ENCODE data around the gene GDPGP1. TPM values are rescaled to one million over a fixed set of nuclear protein-coding genes. Genes with fewer than 3 reads are reported as not detected.

Gene GDPGP1
- total and polyA plus RNA-seq, 9 of the 15 experiments (the other 6 are each of a cell fraction or from before 2014, with no cell fraction given): 0.78 to 6.1 (median 2.8) TPM

DNA sequence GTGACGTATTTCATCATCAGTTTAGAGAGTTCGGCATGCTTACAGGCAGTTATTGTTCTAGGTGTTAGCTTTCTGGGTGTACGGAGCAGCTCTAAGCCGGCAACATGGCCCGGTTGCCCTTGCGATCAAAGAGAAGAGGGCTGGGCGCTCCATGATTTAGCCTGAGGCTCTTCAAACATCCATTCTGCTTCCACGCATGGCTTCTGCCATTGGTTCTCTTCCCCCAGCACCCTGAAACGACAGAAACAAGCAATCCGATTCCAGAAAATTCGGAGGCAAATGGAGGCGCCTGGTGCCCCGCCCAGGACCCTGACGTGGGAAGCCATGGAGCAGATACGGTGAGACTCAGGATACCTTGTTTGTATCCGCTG, 32.0 kb downstream of the GDPGP1 start (continued):
- TF ChIP-seq, protein P1, sequence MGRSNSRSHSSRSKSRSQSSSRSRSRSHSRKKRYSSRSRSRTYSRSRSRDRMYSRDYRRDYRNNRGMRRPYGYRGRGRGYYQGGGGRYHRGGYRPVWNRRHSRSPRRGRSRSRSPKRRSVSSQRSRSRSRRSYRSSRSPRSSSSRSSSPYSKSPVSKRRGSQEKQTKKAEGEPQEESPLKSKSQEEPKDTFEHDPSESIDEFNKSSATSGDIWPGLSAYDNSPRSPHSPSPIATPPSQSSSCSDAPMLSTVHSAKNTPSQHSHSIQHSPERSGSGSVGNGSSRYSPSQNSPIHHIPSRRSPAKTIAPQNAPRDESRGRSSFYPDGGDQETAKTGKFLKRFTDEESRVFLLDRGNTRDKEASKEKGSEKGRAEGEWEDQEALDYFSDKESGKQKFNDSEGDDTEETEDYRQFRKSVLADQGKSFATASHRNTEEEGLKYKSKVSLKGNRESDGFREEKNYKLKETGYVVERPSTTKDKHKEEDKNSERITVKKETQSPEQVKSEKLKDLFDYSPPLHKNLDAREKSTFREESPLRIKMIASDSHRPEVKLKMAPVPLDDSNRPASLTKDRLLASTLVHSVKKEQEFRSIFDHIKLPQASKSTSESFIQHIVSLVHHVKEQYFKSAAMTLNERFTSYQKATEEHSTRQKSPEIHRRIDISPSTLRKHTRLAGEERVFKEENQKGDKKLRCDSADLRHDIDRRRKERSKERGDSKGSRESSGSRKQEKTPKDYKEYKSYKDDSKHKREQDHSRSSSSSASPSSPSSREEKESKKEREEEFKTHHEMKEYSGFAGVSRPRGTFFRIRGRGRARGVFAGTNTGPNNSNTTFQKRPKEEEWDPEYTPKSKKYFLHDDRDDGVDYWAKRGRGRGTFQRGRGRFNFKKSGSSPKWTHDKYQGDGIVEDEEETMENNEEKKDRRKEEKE (IDR thresholded peaks at IDR 0.05; ENCODE audit: borderline replicate concordance in 1 of 2, control insufficient read depth in 1 of 2, low read depth in 2 of 2, low read length in 1 of 2): no peak
- TF ChIP-seq ZNF146 (CRISPR knock-in tag; IDR thresholded peaks at IDR 0.05; ENCODE audit: unreplicated experiment) (no peak), JUND (IDR thresholded peaks at IDR 0.05; ENCODE audit: borderline replicate concordance, low read depth, low read length) (no peak), JUND (tag; IDR thresholded peaks at IDR 0.05; ENCODE audit: borderline replicate concordance, low read depth, low read length) (no peak), STAT5A (IDR thresholded peaks at IDR 0.05; ENCODE audit: borderline replicate concordance, low read length) (no peak), ZBTB7A (IDR thresholded peaks at IDR 0.05; ENCODE audit: borderline replicate concordance, control insufficient read depth, low read depth, low read length) (no peak), MCM2 (IDR thresholded peaks at IDR 0.05; ENCODE audit: low read depth) (no peak), ZNF165 (CRISPR knock-in tag; IDR thresholded peaks at IDR 0.05; ENCODE audit: borderline replicate concordance) (no peak), ZNF583 (CRISPR knock-in tag; IDR thresholded peaks at IDR 0.05) (no peak), ZNF3 (CRISPR knock-in tag; IDR thresholded peaks at IDR 0.05) (no peak), SAP30 (IDR thresholded peaks at IDR 0.05; ENCODE audit: borderline replicate concordance, insufficient read depth, low read depth, low read length, poor library complexity, severe bottlenecking) (no peak)
- TF ChIP-seq, protein P2, sequence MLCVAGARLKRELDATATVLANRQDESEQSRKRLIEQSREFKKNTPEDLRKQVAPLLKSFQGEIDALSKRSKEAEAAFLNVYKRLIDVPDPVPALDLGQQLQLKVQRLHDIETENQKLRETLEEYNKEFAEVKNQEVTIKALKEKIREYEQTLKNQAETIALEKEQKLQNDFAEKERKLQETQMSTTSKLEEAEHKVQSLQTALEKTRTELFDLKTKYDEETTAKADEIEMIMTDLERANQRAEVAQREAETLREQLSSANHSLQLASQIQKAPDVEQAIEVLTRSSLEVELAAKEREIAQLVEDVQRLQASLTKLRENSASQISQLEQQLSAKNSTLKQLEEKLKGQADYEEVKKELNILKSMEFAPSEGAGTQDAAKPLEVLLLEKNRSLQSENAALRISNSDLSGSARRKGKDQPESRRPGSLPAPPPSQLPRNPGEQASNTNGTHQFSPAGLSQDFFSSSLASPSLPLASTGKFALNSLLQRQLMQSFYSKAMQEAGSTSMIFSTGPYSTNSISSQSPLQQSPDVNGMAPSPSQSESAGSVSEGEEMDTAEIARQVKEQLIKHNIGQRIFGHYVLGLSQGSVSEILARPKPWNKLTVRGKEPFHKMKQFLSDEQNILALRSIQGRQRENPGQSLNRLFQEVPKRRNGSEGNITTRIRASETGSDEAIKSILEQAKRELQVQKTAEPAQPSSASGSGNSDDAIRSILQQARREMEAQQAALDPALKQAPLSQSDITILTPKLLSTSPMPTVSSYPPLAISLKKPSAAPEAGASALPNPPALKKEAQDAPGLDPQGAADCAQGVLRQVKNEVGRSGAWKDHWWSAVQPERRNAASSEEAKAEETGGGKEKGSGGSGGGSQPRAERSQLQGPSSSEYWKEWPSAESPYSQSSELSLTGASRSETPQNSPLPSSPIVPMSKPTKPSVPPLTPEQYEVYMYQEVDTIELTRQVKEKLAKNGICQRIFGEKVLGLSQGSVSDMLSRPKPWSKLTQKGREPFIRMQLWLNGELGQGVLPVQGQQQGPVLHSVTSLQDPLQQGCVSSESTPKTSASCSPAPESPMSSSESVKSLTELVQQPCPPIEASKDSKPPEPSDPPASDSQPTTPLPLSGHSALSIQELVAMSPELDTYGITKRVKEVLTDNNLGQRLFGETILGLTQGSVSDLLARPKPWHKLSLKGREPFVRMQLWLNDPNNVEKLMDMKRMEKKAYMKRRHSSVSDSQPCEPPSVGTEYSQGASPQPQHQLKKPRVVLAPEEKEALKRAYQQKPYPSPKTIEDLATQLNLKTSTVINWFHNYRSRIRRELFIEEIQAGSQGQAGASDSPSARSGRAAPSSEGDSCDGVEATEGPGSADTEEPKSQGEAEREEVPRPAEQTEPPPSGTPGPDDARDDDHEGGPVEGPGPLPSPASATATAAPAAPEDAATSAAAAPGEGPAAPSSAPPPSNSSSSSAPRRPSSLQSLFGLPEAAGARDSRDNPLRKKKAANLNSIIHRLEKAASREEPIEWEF (CRISPR knock-in tag; IDR thresholded peaks at IDR 0.05): no peak
- TF ChIP-seq, protein P3, sequence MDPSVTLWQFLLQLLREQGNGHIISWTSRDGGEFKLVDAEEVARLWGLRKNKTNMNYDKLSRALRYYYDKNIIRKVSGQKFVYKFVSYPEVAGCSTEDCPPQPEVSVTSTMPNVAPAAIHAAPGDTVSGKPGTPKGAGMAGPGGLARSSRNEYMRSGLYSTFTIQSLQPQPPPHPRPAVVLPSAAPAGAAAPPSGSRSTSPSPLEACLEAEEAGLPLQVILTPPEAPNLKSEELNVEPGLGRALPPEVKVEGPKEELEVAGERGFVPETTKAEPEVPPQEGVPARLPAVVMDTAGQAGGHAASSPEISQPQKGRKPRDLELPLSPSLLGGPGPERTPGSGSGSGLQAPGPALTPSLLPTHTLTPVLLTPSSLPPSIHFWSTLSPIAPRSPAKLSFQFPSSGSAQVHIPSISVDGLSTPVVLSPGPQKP (CRISPR knock-in tag; IDR thresholded peaks at IDR 0.05): no peak
- TF ChIP-seq, protein P4, sequence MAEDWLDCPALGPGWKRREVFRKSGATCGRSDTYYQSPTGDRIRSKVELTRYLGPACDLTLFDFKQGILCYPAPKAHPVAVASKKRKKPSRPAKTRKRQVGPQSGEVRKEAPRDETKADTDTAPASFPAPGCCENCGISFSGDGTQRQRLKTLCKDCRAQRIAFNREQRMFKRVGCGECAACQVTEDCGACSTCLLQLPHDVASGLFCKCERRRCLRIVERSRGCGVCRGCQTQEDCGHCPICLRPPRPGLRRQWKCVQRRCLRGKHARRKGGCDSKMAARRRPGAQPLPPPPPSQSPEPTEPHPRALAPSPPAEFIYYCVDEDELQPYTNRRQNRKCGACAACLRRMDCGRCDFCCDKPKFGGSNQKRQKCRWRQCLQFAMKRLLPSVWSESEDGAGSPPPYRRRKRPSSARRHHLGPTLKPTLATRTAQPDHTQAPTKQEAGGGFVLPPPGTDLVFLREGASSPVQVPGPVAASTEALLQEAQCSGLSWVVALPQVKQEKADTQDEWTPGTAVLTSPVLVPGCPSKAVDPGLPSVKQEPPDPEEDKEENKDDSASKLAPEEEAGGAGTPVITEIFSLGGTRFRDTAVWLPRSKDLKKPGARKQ (CRISPR knock-in tag; IDR thresholded peaks at IDR 0.05): no peak
- TF ChIP-seq, protein P5, sequence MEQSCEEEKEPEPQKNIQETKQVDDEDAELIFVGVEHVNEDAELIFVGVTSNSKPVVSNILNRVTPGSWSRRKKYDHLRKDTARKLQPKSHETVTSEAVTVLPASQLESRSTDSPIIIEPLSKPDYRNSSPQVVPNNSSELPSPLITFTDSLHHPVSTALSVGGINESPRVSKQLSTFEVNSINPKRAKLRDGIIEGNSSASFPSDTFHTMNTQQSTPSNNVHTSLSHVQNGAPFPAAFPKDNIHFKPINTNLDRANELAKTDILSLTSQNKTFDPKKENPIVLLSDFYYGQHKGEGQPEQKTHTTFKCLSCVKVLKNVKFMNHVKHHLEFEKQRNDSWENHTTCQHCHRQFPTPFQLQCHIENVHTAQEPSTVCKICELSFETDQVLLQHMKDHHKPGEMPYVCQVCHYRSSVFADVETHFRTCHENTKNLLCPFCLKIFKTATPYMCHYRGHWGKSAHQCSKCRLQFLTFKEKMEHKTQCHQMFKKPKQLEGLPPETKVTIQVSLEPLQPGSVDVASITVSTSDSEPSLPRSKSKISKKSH (CRISPR knock-in tag; IDR thresholded peaks at IDR 0.05): no peak

Data from K562 (cell line).